ENCODE results near the gene ADNP2.

Gene ADNP2

DNA sequence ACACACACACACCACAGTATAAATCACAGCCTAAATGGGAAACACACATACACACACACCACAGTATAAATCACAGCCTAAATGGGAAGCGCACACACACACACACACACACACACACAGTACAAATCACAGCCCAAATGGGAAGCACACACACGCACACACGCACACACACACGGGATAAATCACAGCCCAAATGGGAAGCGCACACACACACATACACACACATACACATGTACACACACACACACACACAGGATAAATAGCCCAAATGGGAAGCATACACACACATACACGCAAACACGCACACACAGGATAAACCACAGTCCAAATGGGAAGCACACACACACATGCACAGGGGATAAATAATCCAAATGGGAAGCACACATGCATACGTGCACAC is 68.1 kb downstream of the ADNP2 start:
- no peak overlapping the region for H3K4me3 ChIP-seq (ENCODE audit: low read length)
- H3K9me3 ChIP-seq (ENCODE audit: control insufficient read depth, low read depth, low read length): no peaks in the 10 kb centered on the region
- no peaks in the 10 kb centered on the region for H3K27me3 ChIP-seq (ENCODE audit: control insufficient read depth, insufficient read depth, low read length)
- H3K9ac ChIP-seq (ENCODE audit: low read length): no peak overlapping the region
- H3K27ac ChIP-seq (ENCODE audit: low read length): no peak overlapping the region
- no peaks in the 10 kb centered on the region for H3K4me1 ChIP-seq (ENCODE audit: control insufficient read depth, low read depth, low read length)
- H3K36me3 ChIP-seq (ENCODE audit: control insufficient read depth, low read depth, low read length): no peaks in the 10 kb centered on the region

GRCh38 chr18:80178935-80179818 is 70.1 kb downstream of the ADNP2 start:
- no peaks in the 10 kb centered on the region for H3K4me1 ChIP-seq (ENCODE audit: control insufficient read depth, low read depth, low read length)
- H3K27me3 ChIP-seq (ENCODE audit: control insufficient read depth, insufficient read depth, low read length): no peaks in the 10 kb centered on the region
- no peaks in the 10 kb centered on the region for H3K36me3 ChIP-seq (ENCODE audit: control insufficient read depth, low read depth, low read length)
- no peak overlapping the region for H3K9ac ChIP-seq (ENCODE audit: low read length)
- no peak overlapping the region for H3K4me3 ChIP-seq (ENCODE audit: low read length)
- no peaks in the 10 kb centered on the region for H3K9me3 ChIP-seq (ENCODE audit: control insufficient read depth, low read depth, low read length)
- H3K27ac ChIP-seq (ENCODE audit: low read length): no peak overlapping the region

DNA sequence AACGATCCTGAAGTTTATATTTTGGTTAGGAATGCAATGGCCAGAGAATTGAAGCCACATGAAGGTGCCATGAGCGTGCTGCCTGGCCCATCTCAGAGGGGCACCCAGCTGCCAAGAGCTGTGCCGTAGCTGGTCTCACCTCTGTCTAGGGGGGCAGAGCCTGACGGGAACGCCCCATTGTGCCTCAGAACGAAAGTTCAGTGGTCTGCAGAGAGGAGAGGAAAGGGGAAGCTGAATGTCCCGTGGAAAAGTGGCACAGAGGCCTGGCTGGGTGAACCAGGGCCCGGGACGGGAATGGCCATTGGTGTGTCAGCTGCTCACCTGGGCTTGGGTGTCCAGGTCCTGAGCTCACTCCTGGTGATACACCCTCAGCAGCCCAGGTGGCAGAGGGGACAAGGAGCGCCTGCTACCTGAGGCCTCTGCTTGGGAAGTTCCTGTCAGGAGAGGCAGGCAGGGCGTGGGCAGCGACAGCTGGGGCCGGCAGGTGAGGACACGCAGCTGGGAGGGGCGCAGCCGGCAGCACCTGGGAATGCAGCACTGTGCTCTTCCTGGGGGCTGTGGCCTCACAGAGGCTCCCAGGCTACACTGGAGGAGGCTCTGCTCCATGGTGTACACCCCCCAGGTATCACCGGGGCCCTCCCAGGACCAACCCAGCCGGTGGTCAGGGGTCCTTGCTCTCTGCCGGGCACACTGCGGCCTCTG is 70.9 kb downstream of the ADNP2 start:
- Histone ChIP-seq H3K4me1 (ENCODE audit: control insufficient read depth, low read depth, low read length) (no peaks in the 10 kb centered on the region), H3K36me3 (ENCODE audit: control insufficient read depth, low read depth, low read length) (no peaks in the 10 kb centered on the region), H3K9me3 (ENCODE audit: control insufficient read depth, low read depth, low read length) (no peaks in the 10 kb centered on the region), H3K9ac (ENCODE audit: low read length) (no peak overlapping the region), H3K27me3 (ENCODE audit: control insufficient read depth, insufficient read depth, low read length) (no peaks in the 10 kb centered on the region), H3K27ac (ENCODE audit: low read length) (no peak overlapping the region), H3K4me3 (ENCODE audit: low read length) (no peak overlapping the region)

DNA sequence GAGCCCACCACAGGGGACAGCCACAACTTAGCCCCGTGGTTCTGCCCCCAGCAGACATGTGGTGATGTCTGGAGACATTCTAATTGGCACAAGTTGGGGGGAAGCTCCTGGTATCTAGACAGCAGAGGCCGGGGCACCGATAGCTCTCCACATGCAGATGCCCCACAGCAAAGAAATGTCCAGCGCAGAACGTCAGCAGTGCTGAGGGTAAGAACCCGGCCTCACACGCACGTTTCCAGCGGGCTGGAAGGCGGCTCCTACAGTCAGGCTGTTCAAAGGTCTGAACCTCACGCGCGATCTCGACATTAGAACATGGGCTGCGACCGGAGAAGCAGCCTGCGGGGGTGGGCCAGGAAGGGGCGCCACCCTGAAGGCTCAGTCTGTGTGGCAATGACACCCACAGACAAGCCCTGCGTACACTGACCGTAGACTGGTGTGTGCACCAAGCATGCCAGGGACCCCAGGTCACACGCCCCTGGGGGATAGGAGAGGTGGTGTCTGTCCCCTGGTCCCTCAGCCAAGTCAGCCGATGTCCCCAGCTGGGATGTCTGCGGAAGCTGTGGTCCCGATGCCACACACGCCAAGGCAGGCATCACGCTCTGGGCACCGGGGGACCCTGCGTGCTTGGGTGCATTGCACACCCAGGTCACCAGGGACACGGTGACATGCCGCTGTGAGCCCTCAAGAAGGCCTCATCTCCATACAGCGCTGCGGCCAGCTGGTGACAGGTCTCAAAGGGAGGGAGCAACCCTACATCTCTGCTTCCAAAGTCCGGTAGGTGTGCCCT is 71.9 kb downstream of the ADNP2 start:
- no peaks in the 10 kb centered on the region for H3K4me1 ChIP-seq (ENCODE audit: control insufficient read depth, low read depth, low read length)
- no peaks in the 10 kb centered on the region for H3K27me3 ChIP-seq (ENCODE audit: control insufficient read depth, insufficient read depth, low read length)
- H3K9me3 ChIP-seq (ENCODE audit: control insufficient read depth, low read depth, low read length): no peaks in the 10 kb centered on the region
- H3K9ac ChIP-seq (ENCODE audit: low read length): no peak overlapping the region
- H3K27ac ChIP-seq (ENCODE audit: low read length): no peak overlapping the region
- H3K4me3 ChIP-seq (ENCODE audit: low read length): no peak overlapping the region
- no peaks in the 10 kb centered on the region for H3K36me3 ChIP-seq (ENCODE audit: control insufficient read depth, low read depth, low read length)

DNA sequence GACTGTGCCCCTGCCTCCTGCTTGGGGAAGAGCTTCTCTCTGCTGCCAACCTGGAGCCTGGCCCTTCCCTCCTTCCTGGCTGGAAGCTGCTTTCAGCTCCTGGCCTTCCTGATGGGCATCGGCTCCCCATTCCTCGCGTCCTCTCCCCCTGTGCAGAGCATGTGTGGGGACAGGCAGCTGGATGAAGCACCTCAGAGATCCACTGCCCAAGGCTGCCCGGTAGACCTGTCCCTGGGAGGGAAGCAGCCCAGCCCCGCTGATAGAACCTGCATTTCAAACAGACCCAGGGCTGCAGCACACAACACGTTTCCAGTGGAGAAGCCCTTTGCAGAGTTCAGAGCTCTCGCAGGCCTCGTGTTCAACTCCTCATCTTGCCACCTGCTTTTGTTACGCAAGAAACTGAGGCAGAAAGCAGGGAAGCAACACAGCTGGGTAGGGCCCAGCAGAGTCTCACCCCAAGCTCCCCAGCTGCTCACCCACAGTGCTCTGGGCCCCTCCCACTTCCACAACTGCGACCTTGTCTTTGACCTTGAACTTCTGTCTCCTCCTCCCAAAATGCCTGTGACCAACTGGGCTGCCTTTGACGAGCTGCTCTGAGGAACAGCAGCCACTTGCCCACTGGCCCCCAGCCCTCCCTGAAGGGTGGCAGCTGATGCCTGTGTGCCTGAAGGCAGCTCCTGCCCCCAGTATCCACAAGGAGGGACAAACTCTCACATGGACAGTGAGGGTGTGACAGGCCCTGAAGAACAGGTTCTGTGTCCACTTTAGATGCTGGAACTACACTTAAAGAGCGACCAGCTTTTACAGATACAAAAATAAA is 72.8 kb downstream of the ADNP2 start:
- Histone ChIP-seq H3K27me3 (ENCODE audit: control insufficient read depth, insufficient read depth, low read length) (no peaks in the 10 kb centered on the region), H3K4me3 (ENCODE audit: low read length) (no peak overlapping the region), H3K9ac (ENCODE audit: low read length) (no peak overlapping the region), H3K27ac (ENCODE audit: low read length) (no peak overlapping the region), H3K9me3 (ENCODE audit: control insufficient read depth, low read depth, low read length) (no peaks in the 10 kb centered on the region), H3K4me1 (ENCODE audit: control insufficient read depth, low read depth, low read length) (no peaks in the 10 kb centered on the region), H3K36me3 (ENCODE audit: control insufficient read depth, low read depth, low read length) (no peaks in the 10 kb centered on the region)

- no peak overlapping the region for H3K4me3 ChIP-seq (ENCODE audit: low read length)
- no peaks in the 10 kb centered on the region for H3K9me3 ChIP-seq (ENCODE audit: control insufficient read depth, low read depth, low read length)
- no peak overlapping the region for H3K9ac ChIP-seq (ENCODE audit: low read length)
- no peak overlapping the region for H3K27ac ChIP-seq (ENCODE audit: low read length)
- no peaks in the 10 kb centered on the region for H3K36me3 ChIP-seq (ENCODE audit: control insufficient read depth, low read depth, low read length)
- H3K4me1 ChIP-seq (ENCODE audit: control insufficient read depth, low read depth, low read length): no peaks in the 10 kb centered on the region
- H3K27me3 ChIP-seq (ENCODE audit: control insufficient read depth, insufficient read depth, low read length): no peaks in the 10 kb centered on the region
These were observed 73.8 kb downstream of the ADNP2 start for GRCh38 chr18:80182855-80183254.

GRCh38 chr18:80183273-80184050 is 74.4 kb downstream of the ADNP2 start:
- no peak overlapping the region for H3K27ac ChIP-seq (ENCODE audit: low read length)
- H3K9me3 ChIP-seq (ENCODE audit: control insufficient read depth, low read depth, low read length): no peaks in the 10 kb centered on the region
- H3K4me3 ChIP-seq (ENCODE audit: low read length): no peak overlapping the region
- no peak overlapping the region for H3K9ac ChIP-seq (ENCODE audit: low read length)
- no peaks in the 10 kb centered on the region for H3K4me1 ChIP-seq (ENCODE audit: control insufficient read depth, low read depth, low read length)
- H3K27me3 ChIP-seq (ENCODE audit: control insufficient read depth, insufficient read depth, low read length): no peaks in the 10 kb centered on the region
- no peaks in the 10 kb centered on the region for H3K36me3 ChIP-seq (ENCODE audit: control insufficient read depth, low read depth, low read length)

GRCh38 chr18:80184243-80184772 is 75.2 kb downstream of the ADNP2 start:
- Histone ChIP-seq H3K27me3 (ENCODE audit: control insufficient read depth, insufficient read depth, low read length) (no peaks in the 10 kb centered on the region), H3K4me3 (ENCODE audit: low read length) (no peak overlapping the region), H3K9me3 (ENCODE audit: control insufficient read depth, low read depth, low read length) (no peaks in the 10 kb centered on the region)

DNA sequence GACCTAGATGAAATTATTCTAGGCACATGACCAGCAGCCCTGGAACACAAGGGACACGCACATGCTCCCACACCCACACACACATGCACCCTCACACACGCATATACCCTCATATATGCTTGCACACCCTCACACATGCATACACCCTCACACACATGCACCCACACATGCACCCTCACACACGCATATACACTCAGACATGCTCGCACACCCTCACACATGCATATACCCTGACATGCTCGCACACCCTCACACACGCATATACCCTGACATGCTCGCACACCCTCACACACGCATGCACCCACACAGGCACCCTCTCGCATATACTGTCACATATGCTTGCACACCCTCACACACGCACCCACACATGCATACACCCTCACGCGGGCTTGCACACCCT is 76.5 kb downstream of the ADNP2 start:
- H3K9ac ChIP-seq (ENCODE audit: low read length): no peak overlapping the region
- H3K4me3 ChIP-seq (ENCODE audit: low read length): no peak overlapping the region
- H3K4me1 ChIP-seq (ENCODE audit: control insufficient read depth, low read depth, low read length): no peaks in the 10 kb centered on the region

More at GRCh38 chr18:80184243-80184772, 75.2 kb downstream of the ADNP2 start:
- no peak overlapping the region for H3K27ac ChIP-seq (ENCODE audit: low read length)
- H3K9ac ChIP-seq (ENCODE audit: low read length): no peak overlapping the region
- no peaks in the 10 kb centered on the region for H3K4me1 ChIP-seq (ENCODE audit: control insufficient read depth, low read depth, low read length)
- H3K36me3 ChIP-seq (ENCODE audit: control insufficient read depth, low read depth, low read length): no peaks in the 10 kb centered on the region

DNA sequence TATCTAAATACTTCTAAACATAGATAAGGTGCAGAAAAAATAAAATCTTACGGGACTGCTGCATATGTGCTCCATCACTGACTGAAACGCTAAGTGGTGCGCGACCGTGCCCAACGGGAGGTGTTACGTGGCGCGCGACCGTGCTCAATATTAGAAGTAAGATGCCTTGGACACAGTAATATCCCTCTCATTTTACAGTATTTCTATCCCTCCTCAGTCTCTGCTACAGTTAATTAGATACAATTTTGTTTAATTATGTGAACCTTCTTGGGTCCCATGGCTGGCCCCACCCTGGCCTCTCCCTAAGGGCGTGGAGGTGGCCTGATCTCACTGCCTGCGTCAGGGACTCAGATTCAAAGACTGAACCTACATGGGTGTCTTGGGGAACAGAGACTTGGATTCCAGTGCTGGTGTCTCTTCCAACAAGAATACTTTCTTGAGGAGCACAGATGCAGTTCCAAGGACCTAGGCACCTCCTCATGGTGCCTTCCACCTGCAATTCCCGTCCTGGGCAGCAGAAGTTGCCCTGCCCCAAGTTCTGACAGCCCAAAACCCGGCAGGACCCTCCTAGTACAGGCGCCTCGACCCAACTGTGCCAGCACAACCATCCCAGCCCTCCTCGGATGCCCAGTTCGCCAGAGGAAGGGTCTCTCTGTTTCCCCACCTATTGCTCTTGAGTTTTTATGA is 79.0 kb downstream of the ADNP2 start:
- Histone ChIP-seq H3K36me3 (ENCODE audit: control insufficient read depth, low read depth, low read length) (no peaks in the 10 kb centered on the region), H3K9me3 (ENCODE audit: control insufficient read depth, low read depth, low read length) (no peaks in the 10 kb centered on the region), H3K4me3 (ENCODE audit: low read length) (no peak overlapping the region), H3K27me3 (ENCODE audit: control insufficient read depth, insufficient read depth, low read length) (no peaks in the 10 kb centered on the region), H3K4me1 (ENCODE audit: control insufficient read depth, low read depth, low read length) (no peaks in the 10 kb centered on the region), H3K9ac (ENCODE audit: low read length) (no peak overlapping the region), H3K27ac (ENCODE audit: low read length) (no peak overlapping the region)

More for the DNA sequence above, 76.5 kb downstream of the ADNP2 start:
- Histone ChIP-seq H3K27me3 (ENCODE audit: control insufficient read depth, insufficient read depth, low read length) (no peaks in the 10 kb centered on the region), H3K36me3 (ENCODE audit: control insufficient read depth, low read depth, low read length) (no peaks in the 10 kb centered on the region), H3K27ac (ENCODE audit: low read length) (no peak overlapping the region), H3K9me3 (ENCODE audit: control insufficient read depth, low read depth, low read length) (no peaks in the 10 kb centered on the region)

All from iPS-18a (cell line).